Measurements from ENCODE around the gene RGL3.

DNA sequence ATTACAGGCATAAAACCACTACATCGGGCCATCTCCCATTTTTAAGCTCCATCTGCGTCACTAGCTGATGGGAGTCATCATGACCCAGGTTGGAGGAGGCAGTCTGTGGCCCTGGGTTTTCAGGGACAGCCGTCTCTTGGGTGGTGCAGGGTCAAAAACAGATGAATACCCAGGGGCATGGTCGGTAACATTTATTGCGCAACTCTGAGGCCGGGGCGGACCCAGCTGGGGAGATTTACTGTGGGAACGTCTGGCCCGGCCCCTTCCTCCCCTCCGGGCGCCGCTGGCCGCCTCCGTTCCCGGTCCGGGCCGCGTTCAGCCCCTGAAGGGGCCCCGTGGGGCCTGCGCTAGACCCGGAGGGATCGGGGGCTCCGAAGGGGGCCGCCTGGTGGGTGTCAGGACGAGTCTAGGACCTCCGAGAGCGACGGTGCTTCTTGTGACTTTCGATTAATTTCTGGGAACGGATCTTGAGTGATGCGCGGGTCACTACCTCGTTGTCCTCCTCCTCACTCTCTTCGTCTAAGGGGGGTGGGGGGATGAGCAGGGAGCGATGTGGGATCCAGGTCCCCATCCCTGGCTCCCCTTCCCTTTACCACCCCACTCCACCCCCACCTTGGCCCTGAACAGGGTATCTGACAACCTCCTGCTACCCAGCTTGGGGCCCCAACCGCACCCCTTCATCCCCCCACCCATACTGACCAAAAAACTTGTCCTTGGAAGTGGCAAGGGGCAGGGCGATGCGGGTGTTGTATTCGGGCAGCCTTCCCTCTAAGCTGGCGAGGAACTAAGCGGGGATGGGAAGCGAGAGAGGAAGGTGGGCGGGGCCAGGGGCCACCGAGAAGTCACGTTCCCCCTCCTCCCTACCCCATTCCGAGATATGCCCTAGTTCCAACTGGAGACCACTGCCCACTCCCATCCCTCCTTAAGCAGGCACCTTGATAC lies 1.6 kb upstream of the RGL3 start:
- TF ChIP-seq KDM1A (IDR thresholded peaks at IDR 0.05; ENCODE audit: borderline replicate concordance): no peak
- no peak for TF ChIP-seq POLR2A (IDR thresholded peaks at IDR 0.05; ENCODE audit: low read depth, low read length)
- TF ChIP-seq BRCA1 (IDR thresholded peaks at IDR 0.05; ENCODE audit: low read depth, low read length): no peak
- TF ChIP-seq, protein P1, sequence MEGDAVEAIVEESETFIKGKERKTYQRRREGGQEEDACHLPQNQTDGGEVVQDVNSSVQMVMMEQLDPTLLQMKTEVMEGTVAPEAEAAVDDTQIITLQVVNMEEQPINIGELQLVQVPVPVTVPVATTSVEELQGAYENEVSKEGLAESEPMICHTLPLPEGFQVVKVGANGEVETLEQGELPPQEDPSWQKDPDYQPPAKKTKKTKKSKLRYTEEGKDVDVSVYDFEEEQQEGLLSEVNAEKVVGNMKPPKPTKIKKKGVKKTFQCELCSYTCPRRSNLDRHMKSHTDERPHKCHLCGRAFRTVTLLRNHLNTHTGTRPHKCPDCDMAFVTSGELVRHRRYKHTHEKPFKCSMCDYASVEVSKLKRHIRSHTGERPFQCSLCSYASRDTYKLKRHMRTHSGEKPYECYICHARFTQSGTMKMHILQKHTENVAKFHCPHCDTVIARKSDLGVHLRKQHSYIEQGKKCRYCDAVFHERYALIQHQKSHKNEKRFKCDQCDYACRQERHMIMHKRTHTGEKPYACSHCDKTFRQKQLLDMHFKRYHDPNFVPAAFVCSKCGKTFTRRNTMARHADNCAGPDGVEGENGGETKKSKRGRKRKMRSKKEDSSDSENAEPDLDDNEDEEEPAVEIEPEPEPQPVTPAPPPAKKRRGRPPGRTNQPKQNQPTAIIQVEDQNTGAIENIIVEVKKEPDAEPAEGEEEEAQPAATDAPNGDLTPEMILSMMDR (IDR thresholded peaks at IDR 0.05 in 2 of 3, conservative IDR thresholded peaks at IDR 0.05 in 1 of 3; ENCODE audit: control insufficient read depth in 2 of 3, extremely low read depth in 1 of 3, insufficient read depth in 1 of 3, low read depth in 3 of 3, low read length in 3 of 3): no peak
- TF ChIP-seq SMC3 (IDR thresholded peaks at IDR 0.05; ENCODE audit: borderline replicate concordance, low read length): no peak
- TF ChIP-seq, protein P2, sequence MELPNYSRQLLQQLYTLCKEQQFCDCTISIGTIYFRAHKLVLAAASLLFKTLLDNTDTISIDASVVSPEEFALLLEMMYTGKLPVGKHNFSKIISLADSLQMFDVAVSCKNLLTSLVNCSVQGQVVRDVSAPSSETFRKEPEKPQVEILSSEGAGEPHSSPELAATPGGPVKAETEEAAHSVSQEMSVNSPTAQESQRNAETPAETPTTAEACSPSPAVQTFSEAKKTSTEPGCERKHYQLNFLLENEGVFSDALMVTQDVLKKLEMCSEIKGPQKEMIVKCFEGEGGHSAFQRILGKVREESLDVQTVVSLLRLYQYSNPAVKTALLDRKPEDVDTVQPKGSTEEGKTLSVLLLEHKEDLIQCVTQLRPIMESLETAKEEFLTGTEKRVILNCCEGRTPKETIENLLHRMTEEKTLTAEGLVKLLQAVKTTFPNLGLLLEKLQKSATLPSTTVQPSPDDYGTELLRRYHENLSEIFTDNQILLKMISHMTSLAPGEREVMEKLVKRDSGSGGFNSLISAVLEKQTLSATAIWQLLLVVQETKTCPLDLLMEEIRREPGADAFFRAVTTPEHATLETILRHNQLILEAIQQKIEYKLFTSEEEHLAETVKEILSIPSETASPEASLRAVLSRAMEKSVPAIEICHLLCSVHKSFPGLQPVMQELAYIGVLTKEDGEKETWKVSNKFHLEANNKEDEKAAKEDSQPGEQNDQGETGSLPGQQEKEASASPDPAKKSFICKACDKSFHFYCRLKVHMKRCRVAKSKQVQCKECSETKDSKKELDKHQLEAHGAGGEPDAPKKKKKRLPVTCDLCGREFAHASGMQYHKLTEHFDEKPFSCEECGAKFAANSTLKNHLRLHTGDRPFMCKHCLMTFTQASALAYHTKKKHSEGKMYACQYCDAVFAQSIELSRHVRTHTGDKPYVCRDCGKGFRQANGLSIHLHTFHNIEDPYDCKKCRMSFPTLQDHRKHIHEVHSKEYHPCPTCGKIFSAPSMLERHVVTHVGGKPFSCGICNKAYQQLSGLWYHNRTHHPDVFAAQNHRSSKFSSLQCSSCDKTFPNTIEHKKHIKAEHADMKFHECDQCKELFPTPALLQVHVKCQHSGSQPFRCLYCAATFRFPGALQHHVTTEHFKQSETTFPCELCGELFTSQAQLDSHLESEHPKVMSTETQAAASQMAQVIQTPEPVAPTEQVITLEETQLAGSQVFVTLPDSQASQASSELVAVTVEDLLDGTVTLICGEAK (IDR thresholded peaks at IDR 0.05; ENCODE audit: borderline replicate concordance): no peak

All from GM12878 (cell line).